ENCODE measurements around the gene CCSER2. TPM values are rescaled to one million over a fixed set of nuclear protein-coding genes. Genes with fewer than 3 reads are reported as not detected.

The CCSER2 gene
- total RNA-seq, 1 experiment from 2014 or later, result 56.6 TPM

- no peaks in the 10 kb centered on the region for H4K20me1 ChIP-seq (ENCODE audit: insufficient read depth)
These were observed 183.4 kb downstream of the CCSER2 start for GRCh38 chr10:84511709-84512285.

GRCh38 chr10:84517554-84517953 lies 189.2 kb downstream of the CCSER2 start:
- H3K9me2 ChIP-seq (ENCODE audit: insufficient read depth), result no peaks in the 10 kb centered on the region
- no peaks in the 10 kb centered on the region for H3K36me3 ChIP-seq (ENCODE audit: low read depth)
- H3K4me3 ChIP-seq, result no peak overlapping the region
- no TSS peak for BruUV-seq (replicated peaks)
- intact Hi-C loops (cut with micrococcal nuclease; ENCODE audit: unreplicated experiment), result no loop called here
- CTCF ChIA-PET, result no interaction called here
- H3K27me3 ChIP-seq (ENCODE audit: insufficient read depth, low read depth), result no peaks in the 10 kb centered on the region
- no peaks in the 10 kb centered on the region for H3F3A ChIP-seq (ENCODE audit: insufficient read depth, low read depth)
- H3K9me3 ChIP-seq (ENCODE audit: insufficient read depth, low read depth), result no peaks in the 10 kb centered on the region
- H3K27ac ChIP-seq, result no peak overlapping the region
- no peaks in the 10 kb centered on the region for H4K20me1 ChIP-seq (ENCODE audit: insufficient read depth)
- 0 out of 2 replicates have a peak, but pooled peaks cover 3% of the 10 kb centered on the region for H3K4me1 ChIP-seq (replicated peaks; ENCODE audit: insufficient read depth)
- TF ChIP-seq CTCF (conservative IDR thresholded peaks at IDR 0.05), result no peak
- no peak for TF ChIP-seq EZH2 (IDR thresholded peaks at IDR 0.05; ENCODE audit: low read depth)
- H2AFZ ChIP-seq, result no peak overlapping the region
- POLR2A ChIA-PET (ENCODE audit: unreplicated experiment), result interaction anchor here (0.6 kb wide), 1 partner anchor 1423 kb away, joined by 12 read pairs; no protein-coding TSS in a partner anchor
- DNase-seq, result no peak
- H3K79me2 ChIP-seq (ENCODE audit: low read depth), result no peaks in the 10 kb centered on the region
- H3K4me2 ChIP-seq, result no peak overlapping the region

More at GRCh38 chr10:84511709-84512285, 183.4 kb downstream of the CCSER2 start:
- no peak for DNase-seq
- Histone ChIP-seq H3K27me3 (ENCODE audit: insufficient read depth, low read depth) (no peaks in the 10 kb centered on the region), H3K27ac (no peak overlapping the region), H3K4me3 (no peak overlapping the region), H3K9me3 (ENCODE audit: insufficient read depth, low read depth) (no peaks in the 10 kb centered on the region), H2AFZ (no peak overlapping the region), H3K4me1 (replicated peaks; ENCODE audit: insufficient read depth) (no peaks in the 10 kb centered on the region), H3F3A (ENCODE audit: insufficient read depth, low read depth) (no peaks in the 10 kb centered on the region), H3K36me3 (ENCODE audit: low read depth) (no peaks in the 10 kb centered on the region), H3K9me2 (ENCODE audit: insufficient read depth) (no peaks in the 10 kb centered on the region), H3K4me2 (no peak overlapping the region), H3K79me2 (ENCODE audit: low read depth) (no peaks in the 10 kb centered on the region)
- no peak for TF ChIP-seq EZH2 (IDR thresholded peaks at IDR 0.05; ENCODE audit: low read depth)
- CTCF ChIA-PET, result interaction anchor here (0.5 kb wide), 1 partner anchor 27 kb away, joined by 3 read pairs; no protein-coding TSS in a partner anchor
- intact Hi-C loops (cut with micrococcal nuclease; ENCODE audit: unreplicated experiment), result no loop called here
- no TSS peak for BruUV-seq (replicated peaks)
- POLR2A ChIA-PET (ENCODE audit: unreplicated experiment), result no interaction called here

GRCh38 chr10:84519235-84519634 lies 190.8 kb downstream of the CCSER2 start:
- H3K4me2 ChIP-seq, result no peak overlapping the region
- no peaks in the 10 kb centered on the region for H3K36me3 ChIP-seq (ENCODE audit: low read depth)
- intact Hi-C loops (cut with micrococcal nuclease; ENCODE audit: unreplicated experiment), result no loop called here
- TF ChIP-seq CTCF (conservative IDR thresholded peaks at IDR 0.05), result no peak
- TF ChIP-seq EZH2 (IDR thresholded peaks at IDR 0.05; ENCODE audit: low read depth), result no peak
- H2AFZ ChIP-seq, result no peak overlapping the region
- no peaks in the 10 kb centered on the region for H4K20me1 ChIP-seq (ENCODE audit: insufficient read depth)
- H3K79me2 ChIP-seq (ENCODE audit: low read depth), result no peaks in the 10 kb centered on the region
- H3K9me2 ChIP-seq (ENCODE audit: insufficient read depth), result no peaks in the 10 kb centered on the region
- no peak overlapping the region for H3K27ac ChIP-seq
- H3K27me3 ChIP-seq (ENCODE audit: insufficient read depth, low read depth), result no peaks in the 10 kb centered on the region
- H3K4me3 ChIP-seq, result no peak overlapping the region
- no peak for DNase-seq
- POLR2A ChIA-PET (ENCODE audit: unreplicated experiment), result no interaction called here
- CTCF ChIA-PET, result no interaction called here
- no TSS peak for BruUV-seq (replicated peaks)
- H3K9me3 ChIP-seq (ENCODE audit: insufficient read depth, low read depth), result no peaks in the 10 kb centered on the region
- no peaks in the 10 kb centered on the region for H3F3A ChIP-seq (ENCODE audit: insufficient read depth, low read depth)
- H3K4me1 ChIP-seq (replicated peaks; ENCODE audit: insufficient read depth), result peaks cover 3% of the 10 kb centered on the region; the same call in 1 of the 2 replicates
